ENCODE results near the gene ZNF730.
"Not testable (repeated sequence)": the region's sequence is repeated elsewhere in the genome, so short reads cannot be mapped to it uniquely, and the experiment has no call there.

The ZNF730 gene

DNA sequence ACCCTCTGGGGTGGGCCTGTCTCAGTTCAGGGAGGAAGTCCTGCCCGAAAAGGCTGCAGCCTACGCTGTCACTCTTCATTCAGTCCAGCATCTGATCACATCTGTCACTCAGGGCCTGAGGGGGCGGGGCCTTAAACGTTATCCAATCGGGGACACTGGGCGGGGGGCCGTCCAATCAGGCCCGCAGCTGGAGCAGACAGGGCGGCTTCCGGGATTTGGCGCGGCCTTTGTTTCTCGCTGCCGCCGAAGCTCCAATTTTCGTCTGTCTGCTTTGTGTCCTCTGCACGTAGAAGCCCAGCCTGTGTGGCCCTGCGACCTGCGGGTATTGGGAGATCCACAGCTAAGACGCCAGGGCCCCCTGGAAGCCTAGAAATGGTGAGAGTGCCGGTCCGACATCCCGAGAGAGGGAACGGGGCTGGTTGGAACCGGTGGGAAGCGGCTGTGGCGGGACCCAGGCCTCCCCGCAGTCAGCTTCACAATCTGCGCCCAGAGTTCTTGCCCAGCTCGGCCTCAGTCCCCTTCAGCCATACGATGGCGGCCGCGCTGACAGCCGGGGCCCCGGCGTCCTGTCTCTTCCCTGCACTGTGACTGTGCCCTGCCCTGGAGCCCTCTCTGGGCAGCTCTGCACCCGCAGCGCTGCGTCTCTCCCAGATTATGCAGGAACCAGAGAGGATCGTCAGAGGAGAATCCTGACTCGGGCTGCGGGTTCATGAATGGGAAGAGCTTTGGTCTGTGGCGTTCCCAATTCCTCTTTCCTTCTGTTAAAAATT lies at the start of gene ZNF730:
ZNF730 (plus strand) TSS at position 224 of the 770 bp plus-strand sequence; CDS start at position 373, 149 bp downstream.
- no peaks in the 10 kb centered on the region for H3K27me3 ChIP-seq (ENCODE audit: insufficient read depth, low read depth, severe bottlenecking)
- H3K9me3 ChIP-seq (ENCODE audit: severe bottlenecking), result no peaks in the 10 kb centered on the region
- H3K27ac ChIP-seq, result peak within 1 kb of the TSS; percentile 96
- peak; percentile 78 for DNase-seq
- TF ChIP-seq CTCF (IDR thresholded peaks at IDR 0.05; ENCODE audit: low read depth, low read length), result no peak
- H3K36me3 ChIP-seq, result peaks cover 15% of the 10 kb centered on the region
- H3K4me3 ChIP-seq (ENCODE audit: low read depth, low read length), result peak within 1 kb of the TSS; percentile 91

DNA sequence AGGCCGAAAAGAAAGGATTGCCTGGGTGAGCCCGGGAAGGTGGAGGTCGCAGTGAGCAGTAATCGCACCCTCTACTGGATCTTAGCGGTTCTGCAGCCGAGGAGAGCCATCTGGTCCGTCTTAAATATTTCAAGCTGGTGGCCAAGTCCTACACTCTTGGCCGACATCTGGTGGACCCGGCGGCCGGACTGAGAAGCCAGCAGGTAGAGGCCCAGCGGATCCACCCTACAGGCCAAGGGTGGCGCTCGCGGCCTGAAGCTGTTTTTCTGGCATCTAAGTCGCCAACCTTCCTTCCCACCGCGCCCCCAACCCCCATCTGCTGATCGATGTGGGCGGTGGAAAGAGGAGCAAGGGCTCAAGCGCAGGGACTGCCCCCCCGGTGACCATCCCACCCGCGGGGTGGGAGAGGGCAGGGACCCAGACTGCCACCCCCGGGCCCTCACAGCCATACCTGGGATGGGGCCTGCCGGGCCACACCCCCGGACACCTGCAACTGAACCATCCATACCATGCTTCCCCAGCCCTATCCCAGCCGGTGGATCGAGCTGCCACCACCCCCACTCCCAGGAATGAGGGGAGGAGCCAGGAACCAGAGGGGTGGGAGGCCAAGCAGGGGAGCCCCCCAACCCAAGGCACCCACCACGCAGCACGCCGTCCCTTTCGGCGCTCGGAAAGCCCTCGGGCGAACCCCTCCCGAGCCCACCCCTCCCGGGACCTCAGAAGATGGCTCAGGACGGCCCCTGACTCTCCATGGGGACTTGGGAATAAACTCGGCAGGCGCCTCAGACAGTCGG lies 46.3 kb upstream of the ZNF730 start:
- TF ChIP-seq CTCF (IDR thresholded peaks at IDR 0.05; ENCODE audit: low read depth, low read length), result peak; percentile 71
- H3K36me3 ChIP-seq, result peaks cover 3% of the 10 kb centered on the region
- H3K27me3 ChIP-seq (ENCODE audit: insufficient read depth, low read depth, severe bottlenecking), result no peaks in the 10 kb centered on the region
- peak; percentile 85 for DNase-seq
- H3K4me3 ChIP-seq (ENCODE audit: low read depth, low read length), result peak overlapping the region; percentile 55
- peak overlapping the region; percentile 47 for H3K27ac ChIP-seq
- H3K9me3 ChIP-seq (ENCODE audit: severe bottlenecking), result peaks cover 22% of the 10 kb centered on the region

GRCh38 chr19:23071147-23071511 lies 45.7 kb upstream of the ZNF730 start:
- no peaks in the 10 kb centered on the region for H3K27me3 ChIP-seq (ENCODE audit: insufficient read depth, low read depth, severe bottlenecking)
- DNase-seq, result peak; percentile 76

DNA sequence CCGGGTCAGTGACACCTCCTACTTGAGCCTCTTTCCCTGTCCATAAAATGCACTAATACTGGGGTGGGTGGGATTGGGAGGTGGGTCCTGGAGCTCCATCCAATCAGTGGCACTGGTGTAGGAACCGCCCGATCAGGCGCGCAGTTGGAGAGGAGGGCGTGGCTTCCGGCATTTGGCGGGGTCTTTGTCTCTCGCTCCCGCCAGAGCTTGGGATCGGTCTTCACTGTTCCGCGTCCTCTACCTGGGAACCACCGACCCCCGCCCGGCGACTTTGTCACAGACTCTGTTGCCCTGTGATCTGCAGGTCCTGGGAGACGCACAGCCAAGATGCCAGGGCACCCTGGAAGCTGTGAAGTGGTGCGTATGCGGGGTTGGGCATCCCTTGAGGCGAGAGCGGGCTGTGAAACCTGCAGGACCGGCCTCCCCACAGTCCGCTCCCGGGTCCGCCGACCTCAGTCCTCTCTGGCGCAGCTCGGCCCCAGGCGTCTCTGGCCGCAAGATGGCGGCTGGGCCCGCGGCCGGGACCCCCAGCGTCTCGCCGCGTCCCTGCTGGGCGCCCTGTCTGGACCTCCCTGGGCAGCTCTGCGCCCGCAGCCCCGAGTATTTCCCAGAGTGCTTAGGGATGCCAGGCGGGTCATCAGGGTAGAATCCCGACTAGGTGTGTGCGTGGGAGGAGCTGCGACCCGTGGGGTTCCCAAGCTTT lies 41.6 kb upstream of the ZNF730 start:
- DNase-seq, result peak; percentile 91
- Histone ChIP-seq H3K36me3 (peaks cover 27% of the 10 kb centered on the region), H3K4me3 (ENCODE audit: low read depth, low read length) (peak overlapping the region; percentile 98), H3K27me3 (ENCODE audit: insufficient read depth, low read depth, severe bottlenecking) (no peaks in the 10 kb centered on the region), H3K27ac (peak overlapping the region; percentile 92), H3K9me3 (ENCODE audit: severe bottlenecking) (peaks cover 22% of the 10 kb centered on the region)
- no peak for TF ChIP-seq CTCF (IDR thresholded peaks at IDR 0.05; ENCODE audit: low read depth, low read length)

More at GRCh38 chr19:23071147-23071511, 45.7 kb upstream of the ZNF730 start:
- Histone ChIP-seq H3K36me3 (peaks cover 3% of the 10 kb centered on the region), H3K9me3 (ENCODE audit: severe bottlenecking) (peaks cover 22% of the 10 kb centered on the region), H3K27ac (peak overlapping the region; percentile 47), H3K4me3 (ENCODE audit: low read depth, low read length) (peak overlapping the region; percentile 55)
- TF ChIP-seq CTCF (IDR thresholded peaks at IDR 0.05; ENCODE audit: low read depth, low read length), result no peak

DNA sequence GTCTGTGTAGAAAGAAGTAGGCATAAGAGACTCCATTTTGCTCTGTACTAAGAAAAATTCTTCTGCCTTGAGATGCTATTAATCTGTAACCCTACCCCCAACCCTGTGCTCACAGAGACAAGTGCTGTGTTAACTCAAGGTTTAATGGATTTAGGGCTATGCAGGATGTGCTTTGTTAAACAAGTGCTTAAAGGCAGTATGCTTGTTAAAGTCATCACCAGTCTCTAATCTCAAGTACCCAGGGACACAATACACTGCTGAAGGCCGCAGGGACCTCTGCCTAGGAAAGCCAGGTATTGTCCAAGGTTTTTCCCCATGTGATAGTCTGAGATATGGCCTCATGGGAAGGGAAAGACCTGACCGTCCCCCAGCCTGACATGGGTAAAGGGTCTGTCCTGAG lies 39.0 kb upstream of the ZNF730 start:
- H3K27ac ChIP-seq; H3K4me3 ChIP-seq (ENCODE audit: low read depth, low read length); DNase-seq; H3K27me3 ChIP-seq (ENCODE audit: insufficient read depth, low read depth, severe bottlenecking): not testable (repeated sequence)
- Histone ChIP-seq H3K36me3 (peaks cover 27% of the 10 kb centered on the region), H3K9me3 (ENCODE audit: severe bottlenecking) (peaks cover 10% of the 10 kb centered on the region)

- no peak for TF ChIP-seq CTCF (IDR thresholded peaks at IDR 0.05; ENCODE audit: low read depth, low read length)
- no peak overlapping the region for H3K27ac ChIP-seq
- H3K36me3 ChIP-seq, result peaks cover 67% of the 10 kb centered on the region
- DNase-seq, result no peak
- H3K4me3 ChIP-seq (ENCODE audit: low read depth, low read length), result no peak overlapping the region
- peaks cover 8% of the 10 kb centered on the region for H3K9me3 ChIP-seq (ENCODE audit: severe bottlenecking)
- no peaks in the 10 kb centered on the region for H3K27me3 ChIP-seq (ENCODE audit: insufficient read depth, low read depth, severe bottlenecking)
Measured at GRCh38 chr19:23093832-23094231, 23.0 kb upstream of the ZNF730 start.

All from WERI-Rb-1 (cell line).